ENCODE results near the gene MSMP. TPM values are rescaled to one million over a fixed set of nuclear protein-coding genes. Genes with fewer than 3 reads are reported as not detected.
A peak's percentile ranks its signal among the peaks of the same experiment; 100 is the strongest.

The MSMP gene
- polyA plus RNA-seq, 3 donors, result not detected

- H3K9me3 Mint-ChIP-seq, result peaks cover 0 to 3% (median 0%) of the 10 kb centered on the region in 7 donors
- 82% methylated on average over 4 of the region's 4 CpGs for WGBS (ENCODE audit: insufficient coverage)
- H3K36me3 ChIP-seq (replicated peaks in 1 of 2; ENCODE audit: control insufficient read depth in 1 of 2, insufficient read depth in 2 of 2, low read length in 2 of 2), result peaks cover 36 to 47% of the 10 kb centered on the region in 2 donors
- peaks cover 40% of the 10 kb centered on the region for H3K4me1 Mint-ChIP-seq
- DNase-seq, result no peak
- H3K4me3 Mint-ChIP-seq, result peak overlapping the region; percentile 95
- peaks cover 41 to 43% of the 10 kb centered on the region in 2 donors for H3K4me1 ChIP-seq (ENCODE audit: control insufficient read depth in 1 of 2, insufficient read depth in 2 of 2, low read length in 2 of 2)
- no peak overlapping the region for H3K9ac ChIP-seq (ENCODE audit: insufficient read depth, low read length, poor library complexity, severe bottlenecking)
- peak overlapping the region; percentile 97 for H3K4me2 ChIP-seq (replicated peaks; ENCODE audit: extremely low read depth, low read length, poor library complexity, severe bottlenecking)
- peaks cover 47 to 58% of the 10 kb centered on the region in 2 donors for H3K36me3 Mint-ChIP-seq
- H3K27ac Mint-ChIP-seq, result peak overlapping the region in 6 of 7 donors; percentile 4 to 95 (median 86)
- no peaks in the 10 kb centered on the region for H3K27me3 ChIP-seq (ENCODE audit: control insufficient read depth in 2 of 2, insufficient read depth in 2 of 2, low read length in 2 of 2)
- H3K4me3 ChIP-seq (replicated peaks in 1 of 3; ENCODE audit: low read depth in 2 of 3, low read length in 3 of 3), result peak overlapping the region in 1 of 3 experiments; percentile 90
- H4K20me1 ChIP-seq (ENCODE audit: insufficient read depth, low read length), result peaks cover 34% of the 10 kb centered on the region
- H3K27ac ChIP-seq (ENCODE audit: low read depth in 1 of 2, low read length in 2 of 2), result peak overlapping the region in 1 of 2 donors; percentile 80
- no peaks in the 10 kb centered on the region for H3K9me3 ChIP-seq (replicated peaks in 1 of 2; ENCODE audit: control insufficient read depth in 1 of 2, insufficient read depth in 1 of 2, low read length in 2 of 2)
- H3K79me2 ChIP-seq (ENCODE audit: insufficient read depth, low read length), result peaks cover 47% of the 10 kb centered on the region
- TF ChIP-seq, protein P1, sequence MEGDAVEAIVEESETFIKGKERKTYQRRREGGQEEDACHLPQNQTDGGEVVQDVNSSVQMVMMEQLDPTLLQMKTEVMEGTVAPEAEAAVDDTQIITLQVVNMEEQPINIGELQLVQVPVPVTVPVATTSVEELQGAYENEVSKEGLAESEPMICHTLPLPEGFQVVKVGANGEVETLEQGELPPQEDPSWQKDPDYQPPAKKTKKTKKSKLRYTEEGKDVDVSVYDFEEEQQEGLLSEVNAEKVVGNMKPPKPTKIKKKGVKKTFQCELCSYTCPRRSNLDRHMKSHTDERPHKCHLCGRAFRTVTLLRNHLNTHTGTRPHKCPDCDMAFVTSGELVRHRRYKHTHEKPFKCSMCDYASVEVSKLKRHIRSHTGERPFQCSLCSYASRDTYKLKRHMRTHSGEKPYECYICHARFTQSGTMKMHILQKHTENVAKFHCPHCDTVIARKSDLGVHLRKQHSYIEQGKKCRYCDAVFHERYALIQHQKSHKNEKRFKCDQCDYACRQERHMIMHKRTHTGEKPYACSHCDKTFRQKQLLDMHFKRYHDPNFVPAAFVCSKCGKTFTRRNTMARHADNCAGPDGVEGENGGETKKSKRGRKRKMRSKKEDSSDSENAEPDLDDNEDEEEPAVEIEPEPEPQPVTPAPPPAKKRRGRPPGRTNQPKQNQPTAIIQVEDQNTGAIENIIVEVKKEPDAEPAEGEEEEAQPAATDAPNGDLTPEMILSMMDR (IDR thresholded peaks at IDR 0.05), result no peak
- H3K27me3 Mint-ChIP-seq (ENCODE audit: low read depth in 3 of 3), result peaks cover 0 to 2% (median 0%) of the 10 kb centered on the region in 3 donors
- intact Hi-C loops (cut with micrococcal nuclease), result no loop called here
- H2AFZ ChIP-seq (ENCODE audit: insufficient read depth, low read depth, low read length, poor library complexity, severe bottlenecking), result peak overlapping the region; percentile 82
Measured at GRCh38 chr9:35750256-35750531, 3.9 kb downstream of the MSMP start.

DNA sequence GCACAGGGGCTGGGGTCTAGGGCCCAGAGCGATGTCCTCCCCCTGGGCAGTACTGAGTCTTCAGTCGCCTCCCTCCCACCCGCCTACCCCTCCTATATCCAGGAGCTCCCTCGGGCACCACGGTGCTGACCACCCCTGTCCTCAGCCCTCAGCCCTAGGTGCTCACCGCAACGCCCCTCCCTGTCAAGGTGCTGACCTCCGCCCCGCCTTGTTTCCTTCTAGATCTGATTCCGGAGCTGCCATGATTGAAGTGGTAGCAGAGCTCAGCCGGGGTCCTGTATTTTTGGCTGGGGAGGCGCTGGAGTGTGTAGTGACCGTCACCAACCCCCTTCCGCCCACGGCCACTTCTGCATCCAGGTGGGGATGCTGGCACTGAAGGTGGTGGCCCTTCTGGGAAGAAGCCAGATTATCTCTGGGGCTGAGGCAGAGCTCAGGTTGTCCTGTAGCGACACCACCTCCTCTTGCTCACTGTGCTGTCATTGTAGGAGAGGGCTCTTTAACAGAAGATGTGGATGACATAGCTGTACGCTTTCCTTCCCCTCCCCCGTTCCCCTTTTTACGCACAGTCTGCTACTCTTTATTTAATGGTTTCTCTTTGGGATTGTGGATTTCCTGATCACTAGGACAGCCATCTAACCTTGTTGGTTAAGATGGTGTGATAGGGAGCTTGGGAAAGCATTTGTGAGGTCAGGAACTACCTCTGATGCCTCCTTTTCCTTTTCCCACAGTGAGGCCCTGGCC is 4.4 kb downstream of the MSMP start:
- intact Hi-C loops (cut with micrococcal nuclease), result loop anchor here (2.0 to 5.0 kb wide), 2 partner anchors 17 to 142 kb away; partner anchors contain the start of genes CREB3 (in 2 of the 2), TLN1 (in 2 of the 2) and TESK1 (in 1 of the 2)
- TF ChIP-seq, protein P1 (IDR thresholded peaks at IDR 0.05), result no peak
- Mint-ChIP-seq H3K9me3 (peaks cover 0 to 3% (median 0%) of the 10 kb centered on the region in 7 donors), H3K4me1 (peaks cover 42% of the 10 kb centered on the region), H3K36me3 (peaks cover 45 to 60% of the 10 kb centered on the region in 2 donors), H3K4me3 (peak overlapping the region; percentile 95), H3K27me3 (ENCODE audit: low read depth in 3 of 3) (peaks cover 0 to 2% (median 0%) of the 10 kb centered on the region in 3 donors), H3K27ac (peak overlapping the region; percentile 72 to 95 (median 87))
- Histone ChIP-seq H2AFZ (ENCODE audit: insufficient read depth, low read depth, low read length, poor library complexity, severe bottlenecking) (peak overlapping the region; percentile 82), H4K20me1 (ENCODE audit: insufficient read depth, low read length) (peaks cover 39% of the 10 kb centered on the region), H3K4me1 (ENCODE audit: control insufficient read depth in 1 of 2, insufficient read depth in 2 of 2, low read length in 2 of 2) (peaks cover 41 to 43% of the 10 kb centered on the region in 2 donors), H3K36me3 (replicated peaks in 1 of 2; ENCODE audit: control insufficient read depth in 1 of 2, insufficient read depth in 2 of 2, low read length in 2 of 2) (peaks cover 38 to 44% of the 10 kb centered on the region in 2 donors), H3K27me3 (ENCODE audit: control insufficient read depth in 2 of 2, insufficient read depth in 2 of 2, low read length in 2 of 2) (no peaks in the 10 kb centered on the region), H3K4me2 (replicated peaks; ENCODE audit: extremely low read depth, low read length, poor library complexity, severe bottlenecking) (peak overlapping the region; percentile 97), H3K9me3 (replicated peaks in 1 of 2; ENCODE audit: control insufficient read depth in 1 of 2, insufficient read depth in 1 of 2, low read length in 2 of 2) (no peaks in the 10 kb centered on the region), H3K9ac (ENCODE audit: insufficient read depth, low read length, poor library complexity, severe bottlenecking) (peak overlapping the region; percentile 83), H3K79me2 (ENCODE audit: insufficient read depth, low read length) (peaks cover 50% of the 10 kb centered on the region), H3K4me3 (replicated peaks in 1 of 3; ENCODE audit: low read depth in 2 of 3, low read length in 3 of 3) (peak overlapping the region; percentile 86 to 90 (median 89)), H3K27ac (ENCODE audit: low read depth in 1 of 2, low read length in 2 of 2) (peak overlapping the region; percentile 32 to 80)
- WGBS (ENCODE audit: insufficient coverage), result 0% methylated on average over 5 of the region's 19 CpGs
- peak in 2 of 3 donors; percentile 37 to 44 for DNase-seq
